Endothelial cell of umbilical vein (primary cell): ENCODE results near the gene SRPK2. TPM values are rescaled to one million over a fixed set of nuclear protein-coding genes. Genes with fewer than 3 reads are reported as not detected.

Experiments used
- BruUV-seq: library from RNA; stranded (reverse); fragments of 400-500 nt; replicated peaks from 2 replicates; lab custom pipeline; 2021; lab: Mats Ljungman, UMichigan
- CTCF ChIA-PET: fragments of 300-600, 350-600 bp; sonication (Branson Sonifier 250); formaldehyde crosslinking; loops from one replicate; lab custom pipeline; 2021; ENCODE audit warnings: antibody characterized with exemption, inconsistent platforms; lab: Charles Lee
- POLR2A ChIA-PET: fragments of 300-600, 350-600 bp; sonication (Branson Sonifier 250); formaldehyde crosslinking; loops from one replicate; lab custom pipeline; 2021; ENCODE audit warnings: antibody characterized with exemption, inconsistent platforms; lab: Charles Lee
- DNase-seq: peaks from one replicate; pipeline ENCODE4 v3.0.0-alpha.2; 2011; ENCODE audit warnings: low read depth, low spot score
- FAIRE-seq: peaks from 2 replicates; lab custom pipeline; 2011; peaks lifted over from hg19 to GRCh38; lab: Jason Lieb, UNC
- H2AFZ ChIP-seq: 2 replicates; pipeline ENCODE4 v1.6.0; 2012; ENCODE audit warnings: low read depth, low read length, control low read depth, inconsistent platforms
- H3K27ac ChIP-seq: 2 replicates; pipeline ENCODE4 v1.5.1; 2011; ENCODE audit warnings: low read depth, mild to moderate bottlenecking, control low read depth, low read length, moderate library complexity; ENCODE audit not compliant: insufficient read depth
- H3K27me3 ChIP-seq, 2 experiments: 2 replicates each; pipeline versions ENCODE4 v1.6.0 to v1.6.1; 2011; ENCODE audit warnings: low read length in 2 of 2, mixed read lengths in 1 of 2; ENCODE audit not compliant: control insufficient read depth in 2 of 2, insufficient read depth in 2 of 2
- H3K36me3 ChIP-seq, 2 experiments: 2 replicates in 1 of 2; 3 replicates in 1 of 2; pipeline ENCODE4 v1.5.1; 2011; ENCODE audit warnings: low read length in 2 of 2, mild to moderate bottlenecking in 1 of 2, moderate library complexity in 1 of 2; ENCODE audit not compliant: control insufficient read depth in 2 of 2, insufficient read depth in 2 of 2; ENCODE audit errors: extremely low read depth in 1 of 2
- H3K4me1 ChIP-seq: 3 replicates; pipeline ENCODE4 v1.5.1; 2011; ENCODE audit warnings: mild to moderate bottlenecking, low read length; ENCODE audit not compliant: control insufficient read depth, insufficient read depth; ENCODE audit errors: extremely low read depth
- H3K4me2 ChIP-seq: 2 replicates; pipeline ENCODE4 v1.6.1; 2011; ENCODE audit warnings: low read length, control low read depth, mixed read lengths; ENCODE audit not compliant: insufficient read depth
- H3K4me3 ChIP-seq, 3 experiments: fragments of 200-600 bp in 1 of 3; sonication (generic), shearing (Covaris generic) in 1 of 3; replicated peaks in 1 of 3; 2 replicates each; pipeline ENCODE4 v1.5.1; 2011 to 2016; ENCODE audit warnings: control low read depth in 3 of 3, low read length in 3 of 3, mild to moderate bottlenecking in 2 of 3, inconsistent platforms in 1 of 3, low read depth in 1 of 3, moderate library complexity in 1 of 3; ENCODE audit not compliant: insufficient read depth in 1 of 3
- H3K79me2 ChIP-seq: 2 replicates; pipeline ENCODE4 v1.6.0; 2012; ENCODE audit warnings: low read length, inconsistent platforms; ENCODE audit not compliant: control insufficient read depth, insufficient read depth
- H3K9ac ChIP-seq: replicated peaks from 2 replicates; pipeline ENCODE3; 2011; ENCODE audit warnings: low read length, control low read depth; ENCODE audit not compliant: insufficient read depth; ENCODE audit errors: extremely low read depth
- H3K9me1 ChIP-seq: replicated peaks from 3 replicates; pipeline ENCODE4 v1.6.0; 2011; ENCODE audit warnings: mild to moderate bottlenecking, low read length; ENCODE audit not compliant: control insufficient read depth, insufficient read depth; ENCODE audit errors: extremely low read depth
- H3K9me3 ChIP-seq: replicated peaks from 2 replicates; pipeline ENCODE4 v1.5.1; 2012; ENCODE audit warnings: low read length, inconsistent platforms; ENCODE audit not compliant: control insufficient read depth, insufficient read depth
- H4K20me1 ChIP-seq: replicated peaks from 2 replicates; pipeline ENCODE3; 2011; ENCODE audit warnings: mild to moderate bottlenecking, low read length; ENCODE audit not compliant: control insufficient read depth, insufficient read depth; ENCODE audit errors: extremely low read depth
- EZH2 ChIP-seq: IDR thresholded peaks from 2 replicates; pipeline ENCODE4 v1.6.1; 2012; ENCODE audit warnings: borderline replicate concordance, low read depth, mild to moderate bottlenecking, moderate library complexity, low read length, inconsistent platforms; ENCODE audit not compliant: severe bottlenecking
- FOS ChIP-seq: IDR thresholded peaks from 2 replicates; pipeline ENCODE4 v1.6.1; 2011; ENCODE audit warnings: mild to moderate bottlenecking, low read length, moderate library complexity, borderline replicate concordance; ENCODE audit not compliant: insufficient read depth
- GATA2 ChIP-seq: IDR thresholded peaks from 2 replicates; pipeline ENCODE4 v1.7.0; 2011; ENCODE audit warnings: low read depth, mild to moderate bottlenecking, moderate library complexity, mixed read lengths, low read length; ENCODE audit not compliant: insufficient read length, insufficient read depth
- JUN ChIP-seq: IDR thresholded peaks from 2 replicates; pipeline ENCODE4 v1.6.1; 2011; ENCODE audit warnings: borderline replicate concordance, low read depth; ENCODE audit not compliant: insufficient read length, insufficient read depth
- MYC ChIP-seq: IDR thresholded peaks from one replicate; pipeline ENCODE4 v1.6.1; 2011; ENCODE audit warnings: mild to moderate bottlenecking, low read depth, low read length
- POLR2A ChIP-seq: IDR thresholded peaks from 2 replicates; pipeline ENCODE4 v1.6.1; 2012; ENCODE audit warnings: low read depth, mild to moderate bottlenecking, control low read depth, low read length
- POLR2AphosphoS5 ChIP-seq: IDR thresholded peaks from 2 replicates; pipeline ENCODE4 v1.6.1; 2012; ENCODE audit warnings: low read depth, mild to moderate bottlenecking, control low read depth, low read length, moderate library complexity; ENCODE audit not compliant: insufficient read depth
- dilution Hi-C: fragments of 300-500 bp; cut with MboI; formaldehyde crosslinking; loops from one replicate; pipeline ENCODE4 v1.15.0; 2019; ENCODE audit warnings: low sequenced_read_pairs; ENCODE audit not compliant: extremely low pct_ligation_motif_present
- intact Hi-C: fragments of 100-400 bp; cut with micrococcal nuclease; formaldehyde crosslinking; loops from one replicate; pipeline ENCODE4 v1.10.0; 2022
- polyA plus RNA-seq, 4 experiments: library from polyadenylated mRNA; depleted of rRNA in 3 of 4; stranded (reverse) in 3 of 4; unstranded in 1 of 4; fragments of >200 nt; gene quantifications; 2 replicates each; pipeline versions ENCODE4 v1.2.1 to v1.2.3, GENCODE V29; 2011 to 2012; ENCODE audit warnings: missing spikeins in 1 of 4
- total RNA-seq: library from RNA; stranded (reverse); gene quantifications from 2 replicates; pipeline ENCODE4 v1.2.3, GENCODE V29; 2021
- TF ChIP-seq, protein P1 (sequence below): IDR thresholded peaks from 2 replicates; pipeline ENCODE4 v1.6.1; 2011; ENCODE audit not compliant: insufficient read depth, insufficient read length
- TF ChIP-seq, protein P2 (sequence below), 2 donors: IDR thresholded peaks; 1 replicate in 1 of 2; 2 replicates in 1 of 2; pipeline ENCODE4 v1.5.1; 2011; ENCODE audit warnings: low read length in 2 of 2, mild to moderate bottlenecking in 2 of 2, moderate library complexity in 2 of 2, control low read depth in 1 of 2, inconsistent platforms in 1 of 2, low read depth in 1 of 2; ENCODE audit not compliant: insufficient read depth in 1 of 2; ENCODE audit errors: extremely low read depth in 1 of 2

The SRPK2 gene
- total and polyA plus RNA-seq, 2 donors (not counting 3 experiments of a cell fraction or from before 2014, with no cell fraction given), result 13.4 to 55.2 TPM

GRCh38 chr7:105286441-105286840 is 102.3 kb downstream of the SRPK2 start:
- no peak for DNase-seq
- Histone ChIP-seq H3K79me2 (peaks cover 36% of the 10 kb centered on the region), H2AFZ (no peak overlapping the region), H3K4me3 (no peak overlapping the region), H3K4me1 (no peaks in the 10 kb centered on the region), H3K9me1 (no peaks in the 10 kb centered on the region), H3K27ac (no peak overlapping the region), H3K36me3 (no peaks in the 10 kb centered on the region), H3K9ac (no peak overlapping the region), H3K9me3 (no peaks in the 10 kb centered on the region), H4K20me1 (no peaks in the 10 kb centered on the region), H3K27me3 (no peaks in the 10 kb centered on the region), H3K4me2 (no peak overlapping the region)
- BruUV-seq, result no TSS peak
- intact Hi-C loops, result no loop called here
- dilution Hi-C loops, result no loop called here
- ChIA-PET POLR2A (no interaction called here), CTCF (no interaction called here)
- TF ChIP-seq, protein P1, sequence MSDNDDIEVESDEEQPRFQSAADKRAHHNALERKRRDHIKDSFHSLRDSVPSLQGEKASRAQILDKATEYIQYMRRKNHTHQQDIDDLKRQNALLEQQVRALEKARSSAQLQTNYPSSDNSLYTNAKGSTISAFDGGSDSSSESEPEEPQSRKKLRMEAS, result no peak
- no peak for TF ChIP-seq JUN
- TF ChIP-seq EZH2, result no peak
- TF ChIP-seq FOS, result no peak
- no peak for TF ChIP-seq MYC
- TF ChIP-seq, protein P2, sequence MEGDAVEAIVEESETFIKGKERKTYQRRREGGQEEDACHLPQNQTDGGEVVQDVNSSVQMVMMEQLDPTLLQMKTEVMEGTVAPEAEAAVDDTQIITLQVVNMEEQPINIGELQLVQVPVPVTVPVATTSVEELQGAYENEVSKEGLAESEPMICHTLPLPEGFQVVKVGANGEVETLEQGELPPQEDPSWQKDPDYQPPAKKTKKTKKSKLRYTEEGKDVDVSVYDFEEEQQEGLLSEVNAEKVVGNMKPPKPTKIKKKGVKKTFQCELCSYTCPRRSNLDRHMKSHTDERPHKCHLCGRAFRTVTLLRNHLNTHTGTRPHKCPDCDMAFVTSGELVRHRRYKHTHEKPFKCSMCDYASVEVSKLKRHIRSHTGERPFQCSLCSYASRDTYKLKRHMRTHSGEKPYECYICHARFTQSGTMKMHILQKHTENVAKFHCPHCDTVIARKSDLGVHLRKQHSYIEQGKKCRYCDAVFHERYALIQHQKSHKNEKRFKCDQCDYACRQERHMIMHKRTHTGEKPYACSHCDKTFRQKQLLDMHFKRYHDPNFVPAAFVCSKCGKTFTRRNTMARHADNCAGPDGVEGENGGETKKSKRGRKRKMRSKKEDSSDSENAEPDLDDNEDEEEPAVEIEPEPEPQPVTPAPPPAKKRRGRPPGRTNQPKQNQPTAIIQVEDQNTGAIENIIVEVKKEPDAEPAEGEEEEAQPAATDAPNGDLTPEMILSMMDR (IDR thresholded peaks at IDR 0.05; ENCODE audit: extremely low read depth in 1 of 2, insufficient read depth in 1 of 2, low read depth in 1 of 2, low read length in 2 of 2), result no peak
- no peak for TF ChIP-seq GATA2
- TF ChIP-seq POLR2A, result no peak
- no peak for TF ChIP-seq POLR2AphosphoS5
- FAIRE-seq, result no peak
